DOHH2 (cell line): Measurements from ENCODE around the gene NT5DC3.
A peak's percentile ranks its signal among the peaks of the same experiment; 100 is the strongest.

Source experiments
- H3F3A ChIP-seq: fragments of 200-600 bp; sonication (generic), shearing (Covaris generic); 2 replicates; pipeline ENCODE4 v1.6.0; 2016; ENCODE audit warnings: antibody characterized with exemption, mild to moderate bottlenecking; ENCODE audit not compliant: control insufficient read depth, insufficient read depth
- H3K27ac ChIP-seq: fragments of 200-600 bp; sonication (generic); 2 replicates; pipeline ENCODE4 v1.5.1; 2014; ENCODE audit warnings: low read depth, mild to moderate bottlenecking, low read length, moderate library complexity
- H3K27me3 ChIP-seq: fragments of 200-600 bp; sonication (generic); 2 replicates; pipeline ENCODE4 v1.6.1; 2014; ENCODE audit warnings: mild to moderate bottlenecking, low read length, mixed read lengths; ENCODE audit not compliant: control insufficient read depth
- H3K36me3 ChIP-seq: fragments of 200-600 bp; sonication (generic); 2 replicates; pipeline ENCODE4 v1.6.1; 2014; ENCODE audit warnings: mild to moderate bottlenecking, low read length, moderate library complexity, mixed read lengths; ENCODE audit not compliant: control insufficient read depth
- H3K4me1 ChIP-seq: fragments of 200-600 bp; sonication (generic); 2 replicates; pipeline ENCODE4 v1.6.1; 2014; ENCODE audit warnings: mild to moderate bottlenecking, low read length, mixed read lengths; ENCODE audit not compliant: control insufficient read depth
- H3K4me2 ChIP-seq: fragments of 200-600 bp; sonication (generic); 2 replicates; pipeline ENCODE4 v1.6.0; 2014; ENCODE audit warnings: mild to moderate bottlenecking, low read length, moderate library complexity
- H3K4me3 ChIP-seq: fragments of 200-600 bp; sonication (generic); 2 replicates; pipeline ENCODE4 v1.5.1; 2014; ENCODE audit warnings: mild to moderate bottlenecking, low read length, mixed read lengths
- H3K79me2 ChIP-seq: fragments of 200-600 bp; sonication (generic); 2 replicates; pipeline ENCODE4 v1.6.1; 2014; ENCODE audit warnings: mild to moderate bottlenecking, low read length, mixed read lengths; ENCODE audit not compliant: control insufficient read depth
- H3K9me2 ChIP-seq: fragments of 200-600 bp; sonication (generic); replicated peaks from 2 replicates; pipeline ENCODE4 v1.6.1; 2014; ENCODE audit warnings: mild to moderate bottlenecking, low read length, mixed read lengths; ENCODE audit not compliant: control insufficient read depth
- H3K9me3 ChIP-seq: fragments of 200-600 bp; sonication (generic); 2 replicates; pipeline ENCODE4 v1.6.1; 2014; ENCODE audit warnings: antibody characterized with exemption, low read length, mixed read lengths; ENCODE audit not compliant: control insufficient read depth, insufficient read depth
- H4K20me1 ChIP-seq: fragments of 200-600 bp; sonication (generic); 2 replicates; pipeline ENCODE4 v1.6.0; 2014; ENCODE audit warnings: low read depth, mild to moderate bottlenecking, antibody characterized with exemption, low read length, moderate library complexity; ENCODE audit not compliant: control insufficient read depth, insufficient read depth
- EZH2phosphoT487 ChIP-seq: fragments of 200-600 bp; sonication (generic); IDR thresholded peaks from 2 replicates; pipeline ENCODE4 v1.6.1; 2017; ENCODE audit warnings: borderline replicate concordance, mild to moderate bottlenecking, antibody characterized with exemption, low read length, moderate library complexity, mixed read lengths
- TF ChIP-seq, protein P1 (sequence below): fragments of 200-600 bp; sonication (generic); IDR thresholded peaks from one replicate; pipeline ENCODE4 v1.5.1; 2014; ENCODE audit warnings: antibody characterized with exemption, mild to moderate bottlenecking, low read depth, low read length; ENCODE audit not compliant: poor library complexity, severe bottlenecking

The NT5DC3 gene

DNA sequence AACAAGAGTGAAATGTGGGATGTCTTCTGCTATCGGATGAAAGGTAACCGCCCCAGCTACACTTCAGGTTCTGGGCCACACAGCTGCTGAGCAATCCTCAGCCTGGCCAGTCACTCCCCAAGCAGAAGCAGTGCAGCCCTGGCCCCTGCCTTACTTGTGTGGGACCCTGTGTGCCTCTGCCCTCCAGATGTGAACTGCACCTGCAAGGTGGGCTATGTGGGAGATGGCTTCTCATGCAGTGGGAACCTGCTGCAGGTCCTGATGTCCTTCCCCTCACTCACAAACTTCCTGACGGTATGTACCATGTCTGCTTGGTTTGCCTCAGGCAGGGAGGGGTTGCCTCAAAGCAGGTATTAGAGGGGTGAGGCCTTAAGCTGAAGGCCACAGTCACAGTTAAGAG lies 85.6 kb downstream of the NT5DC3 start:
- no peaks in the 10 kb centered on the region for H4K20me1 ChIP-seq
- no peak overlapping the region for H3K4me3 ChIP-seq
- no peak overlapping the region for H3K4me2 ChIP-seq
- no peaks in the 10 kb centered on the region for H3K79me2 ChIP-seq
- H3K27me3 ChIP-seq: 0 out of 2 replicates have a peak, but pooled peaks cover 3% of the 10 kb centered on the region
- no peaks in the 10 kb centered on the region for H3K9me3 ChIP-seq
- H3K4me1 ChIP-seq: no peaks in the 10 kb centered on the region
- H3F3A ChIP-seq: no peaks in the 10 kb centered on the region
- no peaks in the 10 kb centered on the region for H3K36me3 ChIP-seq
- no peak overlapping the region for H3K27ac ChIP-seq
- H3K9me2 ChIP-seq: no peaks in the 10 kb centered on the region
- TF ChIP-seq, protein P1, sequence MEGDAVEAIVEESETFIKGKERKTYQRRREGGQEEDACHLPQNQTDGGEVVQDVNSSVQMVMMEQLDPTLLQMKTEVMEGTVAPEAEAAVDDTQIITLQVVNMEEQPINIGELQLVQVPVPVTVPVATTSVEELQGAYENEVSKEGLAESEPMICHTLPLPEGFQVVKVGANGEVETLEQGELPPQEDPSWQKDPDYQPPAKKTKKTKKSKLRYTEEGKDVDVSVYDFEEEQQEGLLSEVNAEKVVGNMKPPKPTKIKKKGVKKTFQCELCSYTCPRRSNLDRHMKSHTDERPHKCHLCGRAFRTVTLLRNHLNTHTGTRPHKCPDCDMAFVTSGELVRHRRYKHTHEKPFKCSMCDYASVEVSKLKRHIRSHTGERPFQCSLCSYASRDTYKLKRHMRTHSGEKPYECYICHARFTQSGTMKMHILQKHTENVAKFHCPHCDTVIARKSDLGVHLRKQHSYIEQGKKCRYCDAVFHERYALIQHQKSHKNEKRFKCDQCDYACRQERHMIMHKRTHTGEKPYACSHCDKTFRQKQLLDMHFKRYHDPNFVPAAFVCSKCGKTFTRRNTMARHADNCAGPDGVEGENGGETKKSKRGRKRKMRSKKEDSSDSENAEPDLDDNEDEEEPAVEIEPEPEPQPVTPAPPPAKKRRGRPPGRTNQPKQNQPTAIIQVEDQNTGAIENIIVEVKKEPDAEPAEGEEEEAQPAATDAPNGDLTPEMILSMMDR: no peak
- TF ChIP-seq EZH2phosphoT487: no peak

DNA sequence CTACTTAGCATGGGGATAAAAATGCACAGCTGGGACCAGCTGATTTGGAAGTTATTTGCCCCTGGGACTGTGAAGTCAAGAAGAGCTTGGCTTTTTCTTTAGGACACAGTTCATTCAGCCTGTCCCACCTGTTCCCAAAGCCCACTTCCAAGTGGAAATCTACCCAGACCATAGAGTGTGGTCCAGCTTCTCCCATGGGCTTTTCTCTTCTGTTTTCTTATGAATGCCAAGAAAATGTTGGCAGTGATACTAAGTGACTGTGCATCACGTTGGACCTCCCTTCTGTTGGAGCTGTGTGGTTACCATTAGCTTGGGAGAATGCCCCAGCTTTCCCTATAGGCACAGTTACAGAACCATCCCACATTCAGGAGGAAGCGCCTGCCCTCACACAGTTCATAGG lies 89.4 kb downstream of the NT5DC3 start:
- Histone ChIP-seq H3K79me2 (no peaks in the 10 kb centered on the region), H3K4me1 (no peaks in the 10 kb centered on the region), H3K36me3 (no peaks in the 10 kb centered on the region), H3K4me2 (no peak overlapping the region), H3K9me3 (no peaks in the 10 kb centered on the region), H3K9me2 (no peaks in the 10 kb centered on the region), H3K27ac (no peak overlapping the region), H3K27me3 (0 out of 2 replicates have a peak, but pooled peaks cover 3% of the 10 kb centered on the region), H4K20me1 (no peaks in the 10 kb centered on the region), H3K4me3 (no peak overlapping the region), H3F3A (no peaks in the 10 kb centered on the region)
- TF ChIP-seq, protein P1: no peak
- no peak for TF ChIP-seq EZH2phosphoT487

DNA sequence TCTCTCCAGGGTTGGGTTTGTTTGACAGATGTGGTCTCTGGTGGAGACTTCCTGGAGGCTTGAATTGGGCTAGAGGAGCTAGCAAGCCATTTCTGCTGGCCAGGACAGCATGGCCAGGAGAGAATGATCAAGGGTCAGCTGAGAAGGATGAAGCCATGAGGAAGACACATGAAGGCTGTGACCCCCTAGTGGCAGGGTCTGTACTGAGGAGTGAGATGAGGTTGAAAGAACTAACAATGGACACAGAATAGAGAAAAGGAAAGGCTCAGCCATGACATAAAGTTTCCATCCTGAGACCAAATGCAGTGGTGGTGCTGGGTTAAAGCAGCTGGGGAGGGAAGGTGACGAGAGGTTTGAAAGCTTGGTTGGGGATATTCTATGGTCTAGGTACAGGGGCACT lies 89.9 kb downstream of the NT5DC3 start:
- TF ChIP-seq EZH2phosphoT487: no peak
- TF ChIP-seq, protein P1: peak; percentile 31
- no peaks in the 10 kb centered on the region for H3K9me3 ChIP-seq

More for the DNA sequence above, 89.9 kb downstream of the NT5DC3 start:
- Histone ChIP-seq H3K4me3 (no peak overlapping the region), H3K79me2 (no peaks in the 10 kb centered on the region), H3K4me1 (no peaks in the 10 kb centered on the region), H3F3A (no peaks in the 10 kb centered on the region), H3K36me3 (no peaks in the 10 kb centered on the region), H3K27ac (no peak overlapping the region), H4K20me1 (no peaks in the 10 kb centered on the region), H3K9me2 (no peaks in the 10 kb centered on the region), H3K27me3 (0 out of 2 replicates have a peak, but pooled peaks cover 3% of the 10 kb centered on the region), H3K4me2 (no peak overlapping the region)
